HG03045 (cell line): ENCODE measurements around the gene CLIC4.
"Not testable (repeated sequence)": the region's sequence is repeated elsewhere in the genome, so short reads cannot be mapped to it uniquely, and the experiment has no call there.

Experiments
- ATAC-seq: cut with Tn5 transposase; IDR thresholded peaks from one replicate; pipeline ENCODE4 v1.9.1; 2021; ENCODE audit warnings: mild to moderate bottlenecking, moderate library complexity; ENCODE audit not compliant: unreplicated experiment

Gene CLIC4

GRCh38 chr1:24769656-24770651, 24.7 kb downstream of the CLIC4 start:
- no peak for ATAC-seq

DNA sequence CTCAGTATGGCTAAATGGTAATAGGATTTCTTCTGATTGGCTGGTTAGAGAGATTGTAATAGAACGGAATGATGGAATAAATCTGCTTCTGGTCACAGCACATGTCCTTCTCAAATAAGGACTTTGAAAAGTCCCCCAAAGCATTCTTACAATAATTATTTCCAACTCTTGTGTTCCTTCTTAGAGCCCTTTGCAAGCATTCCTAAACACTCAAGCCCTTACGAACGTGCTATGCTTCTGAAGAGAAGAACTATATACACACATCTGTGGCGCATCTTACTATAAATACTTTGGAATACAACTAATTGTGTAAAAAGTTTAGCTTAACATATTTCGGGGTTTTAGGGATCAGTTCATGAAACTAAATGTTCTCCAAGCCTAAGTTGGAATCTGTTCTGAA, 25.6 kb downstream of the CLIC4 start:
- no peak for ATAC-seq

- ATAC-seq = no peak
Measured at GRCh38 chr1:24771574-24771973, 26.3 kb downstream of the CLIC4 start.

DNA sequence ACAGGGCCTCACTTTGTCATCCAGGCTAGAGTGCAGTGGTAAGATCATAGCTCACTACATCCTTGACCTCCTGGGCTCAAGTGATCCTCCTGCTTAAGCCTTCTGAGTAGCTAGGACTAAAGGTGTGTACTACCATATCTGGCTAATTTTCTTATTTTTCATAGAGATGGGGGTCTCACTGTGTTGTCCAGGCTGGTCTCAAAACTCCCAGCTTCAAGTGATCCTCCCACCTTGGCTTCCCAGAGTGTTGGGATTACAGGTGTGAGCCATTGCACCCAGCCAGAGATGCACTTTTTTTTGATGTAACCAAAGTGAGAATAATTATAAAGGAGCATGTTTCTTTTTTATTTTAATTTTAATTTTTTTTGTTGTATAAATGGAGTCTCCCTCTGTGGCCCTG, 28.4 kb downstream of the CLIC4 start:
- no peak for ATAC-seq

DNA sequence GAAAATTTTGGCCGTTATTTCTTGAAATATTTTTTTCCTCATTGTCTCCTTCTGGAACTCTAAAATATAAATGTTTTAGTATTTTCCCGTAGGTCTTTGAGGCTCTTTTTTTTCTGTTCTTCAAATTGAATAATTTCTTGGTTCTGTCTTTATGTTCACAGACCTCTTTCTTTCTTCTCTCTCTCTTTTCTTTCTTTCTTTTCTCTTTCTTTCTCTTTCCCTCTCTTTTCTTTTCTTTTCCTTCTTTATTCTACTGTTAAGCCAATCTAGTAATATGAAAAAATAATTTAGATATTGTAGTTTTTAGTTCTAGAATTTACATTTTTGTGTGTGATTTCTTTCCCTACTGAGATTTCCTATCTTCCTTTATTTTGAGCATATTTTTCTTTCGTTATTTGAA, 30.1 kb downstream of the CLIC4 start:
- ATAC-seq = no peak

GRCh38 chr1:24775916-24776315, 30.7 kb downstream of the CLIC4 start:
- no peak for ATAC-seq

- ATAC-seq = no peak
Measured at GRCh38 chr1:24776821-24777220, 31.6 kb downstream of the CLIC4 start.

DNA sequence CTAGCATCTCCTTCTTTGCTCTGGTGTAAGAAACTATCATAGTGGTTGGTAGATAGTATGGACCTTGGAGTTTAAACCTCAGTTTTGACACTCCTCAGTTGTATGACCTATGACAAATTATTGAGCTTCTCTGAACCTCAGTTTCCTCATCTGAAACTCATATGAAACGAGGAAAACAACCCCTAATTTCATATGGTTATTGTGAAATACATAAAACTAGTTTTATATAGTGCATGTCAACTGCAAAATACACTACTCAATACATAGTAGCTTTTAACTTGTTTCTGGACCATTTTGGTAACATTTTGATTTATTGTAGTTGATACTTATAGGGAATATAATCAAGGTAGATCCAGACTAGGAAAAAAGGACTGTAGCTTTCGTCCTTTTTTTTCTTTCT, 32.9 kb downstream of the CLIC4 start:
- ATAC-seq = no peak

DNA sequence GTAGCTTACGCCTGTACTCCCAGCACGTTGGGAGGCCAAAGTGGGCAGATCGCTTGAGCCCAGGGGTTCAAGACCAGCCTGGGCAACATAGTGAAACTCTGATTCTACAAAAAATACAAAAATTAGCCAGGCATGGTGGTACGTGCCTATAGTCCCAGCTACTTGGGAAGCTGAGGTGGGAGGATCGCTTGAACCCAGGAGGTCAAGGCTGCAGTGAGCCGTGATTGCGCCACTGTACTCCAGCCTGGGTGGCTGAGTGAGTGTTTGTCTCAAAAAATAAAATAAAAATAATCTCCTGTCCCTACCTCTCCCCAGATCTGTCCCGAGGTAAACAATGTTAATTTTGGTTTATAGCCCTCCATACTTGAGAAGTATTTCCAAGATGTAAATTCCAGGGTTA, 34.0 kb downstream of the CLIC4 start:
- not testable (repeated sequence) for ATAC-seq

DNA sequence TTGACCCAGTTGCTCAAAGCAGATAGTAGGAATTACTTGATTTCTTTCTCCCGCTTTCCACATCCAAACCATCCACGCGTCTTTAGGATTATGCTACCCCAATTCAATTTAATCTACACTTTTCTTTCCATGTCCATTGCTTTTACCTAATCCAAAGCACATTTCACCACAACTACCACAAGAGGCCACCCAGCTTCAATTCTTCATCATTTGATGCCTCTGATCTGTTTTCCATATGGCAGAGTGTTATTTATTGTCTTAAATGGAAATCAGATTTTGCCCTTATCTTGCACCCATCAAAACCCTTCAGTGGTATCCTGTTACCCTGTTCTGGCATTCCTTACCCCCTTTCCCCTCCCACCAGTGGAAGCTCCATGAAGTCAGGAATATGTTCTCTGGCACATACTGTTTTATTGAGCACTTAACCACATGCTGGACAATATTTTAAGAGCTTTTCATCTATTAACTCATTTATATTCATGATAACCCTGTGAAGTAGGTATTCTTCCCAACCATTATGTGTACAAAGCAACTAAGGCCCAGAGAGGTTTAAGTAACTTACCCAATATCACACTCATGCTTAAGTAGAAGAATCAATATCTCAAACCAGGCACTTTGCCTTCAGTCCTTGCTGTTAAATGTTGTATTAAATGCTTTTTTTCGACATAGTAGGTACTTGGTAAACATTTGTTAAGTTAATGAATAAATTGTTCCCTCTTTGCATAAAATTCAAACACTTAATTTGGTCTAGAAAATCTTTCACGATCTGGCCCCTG, 34.6 kb downstream of the CLIC4 start:
- ATAC-seq = no peak

GRCh38 chr1:24780626-24781025, 35.4 kb downstream of the CLIC4 start:
- ATAC-seq = not testable (repeated sequence)

DNA sequence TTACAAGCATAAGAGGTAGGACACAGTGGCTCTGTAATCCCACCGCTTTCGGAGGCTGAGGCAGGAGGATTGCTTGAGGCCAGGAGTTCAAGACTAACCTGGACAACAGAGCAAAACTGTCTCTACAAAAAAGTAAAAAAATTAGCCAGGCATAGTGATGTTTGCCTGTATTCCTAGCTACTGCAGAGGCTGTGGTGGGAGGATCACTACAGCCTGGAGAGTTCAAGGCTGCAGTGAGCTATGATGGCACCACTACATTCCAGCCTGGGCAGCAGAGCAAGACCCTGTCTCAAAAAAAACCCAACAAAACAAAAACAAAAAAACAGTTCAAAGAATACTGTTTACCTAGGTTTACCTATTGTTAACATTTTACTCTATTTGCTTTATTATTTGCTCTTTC, 37.4 kb downstream of the CLIC4 start:
- ATAC-seq = no peak

DNA sequence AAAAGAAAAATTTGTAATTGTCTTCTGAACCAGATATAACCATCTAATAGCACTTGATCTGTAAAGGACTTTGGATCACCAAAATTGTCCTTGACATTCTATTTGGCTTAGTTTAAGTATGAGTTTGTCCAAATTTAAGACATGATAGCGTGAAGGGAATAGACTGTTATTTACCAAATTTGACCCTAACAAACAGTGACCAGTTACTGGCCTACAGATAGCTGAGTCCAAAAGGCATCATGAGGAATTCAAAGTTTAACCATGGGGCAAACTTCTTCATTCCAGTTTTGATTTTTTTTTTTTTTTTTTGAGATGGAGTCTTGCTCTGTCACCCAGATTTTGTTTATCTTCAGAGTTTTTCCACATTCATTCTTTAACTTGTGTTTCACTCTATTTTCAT, 38.5 kb downstream of the CLIC4 start:
- ATAC-seq = no peak

- ATAC-seq = no peak
Measured at GRCh38 chr1:24786191-24786590, 40.9 kb downstream of the CLIC4 start.

DNA sequence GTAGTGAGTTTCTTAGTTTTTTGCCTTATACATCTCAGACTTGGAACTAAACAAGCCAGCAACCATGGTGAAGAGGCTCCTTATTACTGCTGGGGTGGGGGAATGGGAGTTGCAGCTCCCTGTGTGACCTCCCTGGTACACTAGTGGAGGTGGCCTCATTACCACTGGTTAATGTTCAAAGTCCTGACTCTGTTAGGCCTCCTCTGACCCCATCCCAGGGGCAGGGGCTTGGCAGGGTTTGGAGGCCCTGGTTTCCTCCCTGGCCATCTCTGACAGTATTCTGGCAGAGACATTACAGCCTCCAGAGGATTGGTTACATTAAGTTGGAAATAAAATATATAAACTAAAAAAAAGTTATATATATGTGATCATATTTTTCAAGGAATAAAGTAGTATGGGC, 45.2 kb downstream of the CLIC4 start:
- ATAC-seq = no peak

DNA sequence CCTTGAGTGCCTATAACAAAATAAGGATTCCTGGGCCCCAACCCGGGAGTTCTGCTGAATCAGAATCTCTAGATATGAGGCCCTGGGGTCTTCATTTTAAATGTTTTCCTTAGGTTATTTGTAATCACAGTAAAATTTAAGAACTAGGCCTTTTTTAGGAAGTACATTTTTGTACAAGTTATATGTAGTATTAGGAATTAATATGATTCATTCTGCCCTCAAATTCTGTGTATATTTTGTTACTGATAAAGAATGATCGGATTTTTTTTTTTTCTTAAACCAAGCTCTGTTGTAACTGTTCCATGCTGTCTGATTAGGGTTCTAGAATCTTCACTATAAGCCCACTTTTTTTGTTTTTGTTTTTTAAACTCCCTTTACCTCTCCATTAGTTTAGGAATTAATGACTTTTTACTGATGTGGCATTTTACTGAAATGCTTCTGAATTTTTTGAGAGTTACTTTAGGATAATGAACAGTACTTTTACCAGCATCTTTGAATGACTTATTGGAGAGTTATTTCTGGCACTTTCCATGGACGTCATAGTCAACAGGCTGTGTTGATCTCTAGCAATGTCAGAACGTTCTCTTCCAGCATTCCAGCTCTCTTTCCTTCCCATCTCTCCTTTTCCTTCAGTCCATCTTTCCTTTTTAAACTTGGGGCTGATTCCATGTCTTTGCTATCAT, 48.3 kb downstream of the CLIC4 start:
- no peak for ATAC-seq

GRCh38 chr1:24794130-24794502, 48.9 kb downstream of the CLIC4 start:
- ATAC-seq = not testable (repeated sequence)

GRCh38 chr1:24795236-24795635, 50.0 kb downstream of the CLIC4 start:
- no peak for ATAC-seq

GRCh38 chr1:24796524-24796923, 51.3 kb downstream of the CLIC4 start:
- ATAC-seq = no peak

GRCh38 chr1:24799242-24799641, 54.0 kb downstream of the CLIC4 start:
- not testable (repeated sequence) for ATAC-seq

DNA sequence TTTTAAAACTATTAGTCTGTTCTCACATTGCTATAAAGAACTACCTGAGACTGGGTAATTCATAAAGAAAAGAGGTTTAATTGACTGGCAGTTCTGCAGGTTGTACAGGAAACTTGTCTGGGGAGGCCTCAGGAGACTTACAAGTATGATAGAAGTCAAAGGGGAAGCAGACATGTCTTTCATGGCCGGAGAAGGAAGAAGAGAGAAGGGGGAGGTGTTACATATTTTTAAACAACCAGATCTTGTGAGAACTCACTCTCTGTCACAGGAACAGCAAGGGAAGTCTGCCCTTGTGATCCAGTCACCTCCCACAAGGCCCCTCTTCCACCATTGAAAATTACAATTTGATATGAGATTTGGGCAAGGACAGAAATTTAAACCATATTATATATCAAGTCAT, 55.9 kb downstream of the CLIC4 start:
- no peak for ATAC-seq
